Neural cell (in vitro differentiated cells): ENCODE data around the gene ATAD1. TPM values are rescaled to one million over a fixed set of nuclear protein-coding genes. Genes with fewer than 3 reads are reported as not detected.
"Not testable (repeated sequence)": the region's sequence is repeated elsewhere in the genome, so short reads cannot be mapped to it uniquely, and the experiment has no call there.

Source experiments
- H2AFZ ChIP-seq: fragments of 200-600, 300-800 bp; sonication (generic), shearing (Covaris generic); 2 replicates; pipeline ENCODE4 v1.6.0; 2014; ENCODE audit warnings: low read depth, mild to moderate bottlenecking, antibody characterized with exemption, low read length, moderate library complexity
- H3F3A ChIP-seq: fragments of 200-600 bp; shearing (Covaris generic); 2 replicates; pipeline ENCODE4 v1.6.1; 2016; ENCODE audit warnings: mild to moderate bottlenecking, moderate library complexity, mixed read lengths, antibody characterized with exemption, low read length; ENCODE audit not compliant: insufficient read depth, poor library complexity, severe bottlenecking
- H3K27ac ChIP-seq: fragments of 200-600, 300-800 bp; sonication (generic), shearing (Covaris generic); 2 replicates; pipeline ENCODE4 v1.5.1; 2014; ENCODE audit warnings: mild to moderate bottlenecking, low read length, moderate library complexity
- H3K27me3 ChIP-seq: fragments of 300-800, 200-600 bp; sonication (generic), shearing (Covaris generic); 2 replicates; pipeline ENCODE4 v1.6.0; 2014; ENCODE audit warnings: mild to moderate bottlenecking, low read depth, low read length, moderate library complexity; ENCODE audit not compliant: insufficient read depth
- H3K36me3 ChIP-seq: fragments of 300-800, 200-600 bp; sonication (generic), shearing (Covaris generic); 2 replicates; pipeline ENCODE4 v1.5.1; 2014; ENCODE audit warnings: mild to moderate bottlenecking, antibody characterized with exemption, low read length, moderate library complexity; ENCODE audit not compliant: insufficient read depth
- H3K4me2 ChIP-seq: fragments of 300-800, 200-600 bp; sonication (generic), shearing (Covaris generic); 2 replicates; pipeline ENCODE4 v1.6.0; 2014; ENCODE audit warnings: mild to moderate bottlenecking, low read length
- H3K4me3 ChIP-seq: fragments of 300-800, 200-600 bp; sonication (generic), shearing (Covaris generic); 2 replicates; pipeline ENCODE4 v1.5.1; 2014; ENCODE audit warnings: mild to moderate bottlenecking, low read length, moderate library complexity
- H3K79me2 ChIP-seq: fragments of 200-600 bp; shearing (Covaris generic); replicated peaks from 2 replicates; pipeline ENCODE4 v1.6.0; 2014; ENCODE audit warnings: mild to moderate bottlenecking, low read length, moderate library complexity; ENCODE audit not compliant: insufficient read depth
- H3K9ac ChIP-seq: fragments of 300-800, 200-600 bp; sonication (generic), shearing (Covaris generic); 2 replicates; pipeline ENCODE4 v1.6.1; 2016; ENCODE audit warnings: mild to moderate bottlenecking, low read length, mixed read lengths
- H3K9me2 ChIP-seq: fragments of 200-600 bp; shearing (Covaris generic); 2 replicates; pipeline ENCODE4 v1.6.1; 2016; ENCODE audit warnings: mild to moderate bottlenecking, low read length, mixed read lengths; ENCODE audit not compliant: insufficient read depth
- H3K9me3 ChIP-seq: fragments of 200-600, 300-800 bp; sonication (generic), shearing (Covaris generic); 2 replicates; pipeline ENCODE4 v1.6.1; 2016; ENCODE audit warnings: mild to moderate bottlenecking, mixed run types, low read length, moderate library complexity, mixed read lengths
- H4K20me1 ChIP-seq: fragments of 200-600 bp; shearing (Covaris generic); 2 replicates; pipeline ENCODE4 v1.6.1; 2016; ENCODE audit warnings: mild to moderate bottlenecking, mixed run types; ENCODE audit not compliant: insufficient read depth
- CTCF ChIP-seq: fragments of 450-650 bp; IDR thresholded peaks from 2 replicates; pipeline ENCODE4 v1.5.1; 2014; ENCODE audit warnings: antibody characterized with exemption, mild to moderate bottlenecking, moderate library complexity; ENCODE audit not compliant: poor library complexity, severe bottlenecking
- MXI1 ChIP-seq: fragments of 450-650 bp; conservative IDR thresholded peaks from 2 replicates; pipeline ENCODE4 v1.6.1; 2014; ENCODE audit warnings: antibody characterized with exemption, mild to moderate bottlenecking; ENCODE audit not compliant: poor library complexity, severe bottlenecking
- RAD21 ChIP-seq: fragments of 450-650 bp; conservative IDR thresholded peaks from 2 replicates; pipeline ENCODE4 v1.6.1; 2014; ENCODE audit warnings: antibody characterized with exemption, mild to moderate bottlenecking, moderate library complexity
- REST ChIP-seq: IDR thresholded peaks from 2 replicates; pipeline ENCODE4 v1.6.1; 2012; ENCODE audit warnings: borderline replicate concordance
- SMC3 ChIP-seq: fragments of 450-650 bp; conservative IDR thresholded peaks from 2 replicates; pipeline ENCODE4 v1.6.1; 2014; ENCODE audit warnings: antibody characterized with exemption, mild to moderate bottlenecking, moderate library complexity; ENCODE audit not compliant: poor library complexity
- polyA plus RNA-seq: library from polyadenylated mRNA; depleted of rRNA; stranded (reverse); fragments of >200 nt; gene quantifications from 2 replicates; pipeline ENCODE4 v1.2.3, GENCODE V29; 2014

ATAD1 gene
- polyA plus RNA-seq, 1 donor from 2014 or later, result 165 TPM

- Histone ChIP-seq H3K27ac (no peak overlapping the region), H3K9me2 (no peaks in the 10 kb centered on the region), H3F3A (peaks cover 10% of the 10 kb centered on the region), H4K20me1 (peaks cover 13% of the 10 kb centered on the region), H3K9me3 (no peaks in the 10 kb centered on the region), H2AFZ (no peak overlapping the region), H3K4me2 (no peak overlapping the region), H3K36me3 (no peaks in the 10 kb centered on the region), H3K4me3 (no peak overlapping the region), H3K79me2 (peaks cover 17% of the 10 kb centered on the region), H3K27me3 (no peaks in the 10 kb centered on the region), H3K9ac (no peak overlapping the region)
- TF ChIP-seq REST (no peak), SMC3 (no peak), CTCF (no peak)
Measured at GRCh38 chr10:87860816-87861403, 42.9 kb upstream of the ATAD1 start.

- Histone ChIP-seq H3K9me3 (no peaks in the 10 kb centered on the region), H3K36me3 (no peaks in the 10 kb centered on the region), H3K9me2 (no peaks in the 10 kb centered on the region), H3K4me2 (no peak overlapping the region), H3K27ac (no peak overlapping the region), H3K9ac (no peak overlapping the region), H3K79me2 (peaks cover 10% of the 10 kb centered on the region), H2AFZ (no peak overlapping the region), H3K27me3 (no peaks in the 10 kb centered on the region), H3F3A (peaks cover 10% of the 10 kb centered on the region), H4K20me1 (peaks cover 7% of the 10 kb centered on the region), H3K4me3 (no peak overlapping the region)
- peak; percentile 46 for TF ChIP-seq RAD21
- TF ChIP-seq SMC3, result peak; percentile 28
- TF ChIP-seq CTCF, result peak; percentile 36
- no peak for TF ChIP-seq MXI1
Measured at GRCh38 chr10:87860156-87860795, 42.2 kb upstream of the ATAD1 start.

GRCh38 chr10:87855665-87856064 lies 37.6 kb upstream of the ATAD1 start:
- H3K9me3 ChIP-seq, H3K27ac ChIP-seq, H3K79me2 ChIP-seq, H4K20me1 ChIP-seq, H3F3A ChIP-seq, H3K4me2 ChIP-seq, H2AFZ ChIP-seq, H3K36me3 ChIP-seq, H3K9ac ChIP-seq, H3K9me2 ChIP-seq, H3K27me3 ChIP-seq, H3K4me3 ChIP-seq: not testable (repeated sequence)

- H3K79me2 ChIP-seq, H3K36me3 ChIP-seq, H4K20me1 ChIP-seq, H3K27ac ChIP-seq, H3K4me2 ChIP-seq, H3K4me3 ChIP-seq, H3K9ac ChIP-seq, H2AFZ ChIP-seq, H3K9me2 ChIP-seq, H3F3A ChIP-seq, H3K9me3 ChIP-seq, H3K27me3 ChIP-seq: not testable (repeated sequence)
Measured at GRCh38 chr10:87855247-87855646, 37.2 kb upstream of the ATAD1 start.
